SK-N-SH (cell line): Measurements from ENCODE around the gene MAK. TPM values are rescaled to one million over a fixed set of nuclear protein-coding genes. Genes with fewer than 3 reads are reported as not detected.

Experiments used
- CTCF ChIA-PET: fragments of 300-600, 350-600 bp; formaldehyde crosslinking; extraction: SDS; loops from one replicate; lab custom pipeline; 2021; lab: Yijun Ruan, JAX
- POLR2A ChIA-PET: fragments of 350-600 bp; sonication (Branson Sonifier 250); formaldehyde crosslinking; extraction: SDS; loops from one replicate; lab custom pipeline; 2020; ENCODE audit warnings: antibody characterized with exemption, inconsistent platforms; lab: Yijun Ruan, JAX
- DNase-seq: peaks from one replicate; pipeline ENCODE4 v3.0.0; 2012
- H2AFZ ChIP-seq: fragments of 200-600 bp; sonication (generic); 2 replicates; pipeline ENCODE4 v1.8.1; 2016; ENCODE audit warnings: antibody characterized with exemption, mild to moderate bottlenecking, low read depth
- H3F3A ChIP-seq: fragments of 200-600 bp; sonication (generic); replicated peaks from 2 replicates; pipeline ENCODE3; 2016; ENCODE audit warnings: antibody characterized with exemption, mild to moderate bottlenecking; ENCODE audit not compliant: insufficient read depth
- H3K27ac ChIP-seq, 2 experiments: fragments of 200-500 bp in 1 of 2; fragments of 200-600 bp in 1 of 2; sonication (Bioruptor generic) in 1 of 2; sonication (generic), shearing (Covaris generic) in 1 of 2; 2 replicates each; pipeline versions ENCODE4 v1.5.1 to v1.6.1; 2014 to 2016; ENCODE audit warnings: low read depth in 2 of 2, inconsistent platforms in 1 of 2, low read length in 1 of 2, mild to moderate bottlenecking in 1 of 2, mixed read lengths in 1 of 2
- H3K27me3 ChIP-seq: fragments of 200-600 bp; sonication (generic), shearing (Covaris generic); 2 replicates; pipeline ENCODE4 v1.6.1; 2016; ENCODE audit warnings: mixed run types; ENCODE audit not compliant: insufficient read depth
- H3K36me3 ChIP-seq, 2 experiments: fragments of 200-500 bp in 1 of 2; fragments of 200-600 bp in 1 of 2; sonication (Bioruptor generic) in 1 of 2; sonication (generic) in 1 of 2; replicated peaks in 1 of 2; 2 replicates each; pipeline versions ENCODE3 to v1.5.1; 2014 to 2016; ENCODE audit warnings: low read length in 1 of 2, mild to moderate bottlenecking in 1 of 2; ENCODE audit not compliant: insufficient read depth in 2 of 2, control insufficient read depth in 1 of 2
- H3K4me1 ChIP-seq, 2 experiments: fragments of 200-500 bp in 1 of 2; fragments of 200-600 bp in 1 of 2; sonication (Bioruptor generic) in 1 of 2; sonication (generic), shearing (Covaris generic) in 1 of 2; 2 replicates each; pipeline versions ENCODE4 v1.5.1 to v1.6.1; 2014 to 2016; ENCODE audit warnings: low read depth in 1 of 2, low read length in 1 of 2, mixed run types in 1 of 2; ENCODE audit not compliant: insufficient read depth in 2 of 2, control insufficient read depth in 1 of 2
- H3K4me2 ChIP-seq: fragments of 200-600 bp; sonication (generic), shearing (Covaris generic); 2 replicates; pipeline ENCODE4 v1.6.1; 2017; ENCODE audit warnings: mixed run types
- H3K4me3 ChIP-seq, 2 experiments: fragments of 200-500 bp in 1 of 2; fragments of 200-600 bp in 1 of 2; sonication (Bioruptor generic) in 1 of 2; sonication (generic), shearing (Covaris generic) in 1 of 2; 2 replicates each; pipeline versions ENCODE4 v1.5.1 to v1.8.1; 2014 to 2016; ENCODE audit warnings: low read depth in 2 of 2, inconsistent platforms in 1 of 2, low read length in 1 of 2, mild to moderate bottlenecking in 1 of 2, mixed read lengths in 1 of 2, moderate library complexity in 1 of 2
- H3K79me2 ChIP-seq: fragments of 200-600 bp; sonication (generic); 2 replicates; pipeline ENCODE4 v1.8.1; 2017; ENCODE audit warnings: mild to moderate bottlenecking; ENCODE audit not compliant: insufficient read depth
- H3K9ac ChIP-seq: fragments of 200-600 bp; sonication (generic); 2 replicates; pipeline ENCODE4 v1.6.1; 2017; ENCODE audit warnings: mixed run types
- H3K9me2 ChIP-seq: fragments of 200-600 bp; sonication (generic); 2 replicates; pipeline ENCODE4 v1.6.1; 2017; ENCODE audit warnings: mixed run types
- H3K9me3 ChIP-seq: fragments of 200-600 bp; sonication (generic); 2 replicates; pipeline ENCODE4 v1.6.1; 2017; ENCODE audit warnings: mixed run types, mild to moderate bottlenecking, moderate library complexity
- H4K20me1 ChIP-seq: fragments of 200-600 bp; sonication (generic); 2 replicates; pipeline ENCODE4 v1.6.1; 2017; ENCODE audit warnings: mild to moderate bottlenecking, mixed run types; ENCODE audit not compliant: insufficient read depth
- CTCF ChIP-seq: fragments of 200-600 bp; sonication (generic); IDR thresholded peaks from 2 replicates; pipeline ENCODE4 v1.6.1; 2017; ENCODE audit warnings: antibody characterized with exemption, mild to moderate bottlenecking, moderate library complexity
- FOXJ3 ChIP-seq: sonication (generic); formaldehyde crosslinking; IDR thresholded peaks from 2 replicates; pipeline ENCODE4 v1.5.1; 2020; ENCODE audit warnings: mild to moderate bottlenecking, missing genetic modification reagents
- FOXM1 ChIP-seq: IDR thresholded peaks from 2 replicates; pipeline ENCODE4 v1.4.0; 2012; ENCODE audit warnings: low read depth, mild to moderate bottlenecking
- IRF3 ChIP-seq: fragments of 150-350 bp; IDR thresholded peaks from 2 replicates; pipeline ENCODE4 v1.6.1; 2016; ENCODE audit warnings: mild to moderate bottlenecking, low read depth, low read length
- MAX ChIP-seq: IDR thresholded peaks from 2 replicates; pipeline ENCODE4 v1.4.0; 2012; ENCODE audit warnings: low read depth
- MXI1 ChIP-seq: IDR thresholded peaks from 2 replicates; pipeline ENCODE4 v1.6.1; 2012; ENCODE audit warnings: mild to moderate bottlenecking, low read depth, low read length, improper control_type of control experiment
- NFIC ChIP-seq: IDR thresholded peaks from 2 replicates; pipeline ENCODE4 v1.4.0; 2012; ENCODE audit warnings: borderline replicate concordance
- RXRA ChIP-seq: IDR thresholded peaks from 2 replicates; pipeline ENCODE4 v1.4.0; 2012; ENCODE audit warnings: low read depth, mild to moderate bottlenecking, borderline replicate concordance
- TEAD4 ChIP-seq: IDR thresholded peaks from 2 replicates; pipeline ENCODE4 v1.4.0; 2012; ENCODE audit warnings: mild to moderate bottlenecking, borderline replicate concordance; ENCODE audit not compliant: insufficient read depth
- USF2 ChIP-seq: fragments of 150-350 bp; IDR thresholded peaks from 2 replicates; pipeline ENCODE4 v1.6.1; 2017; ENCODE audit warnings: antibody characterized with exemption, low read length, low read depth, borderline replicate concordance
- YY1 ChIP-seq: IDR thresholded peaks from 2 replicates; pipeline ENCODE4 v1.4.0; 2012; ENCODE audit warnings: low read depth, mild to moderate bottlenecking
- ZBTB33 ChIP-seq: IDR thresholded peaks from 2 replicates; pipeline ENCODE4 v1.4.0; 2012; ENCODE audit warnings: low read depth, borderline replicate concordance
- WGBS: methylation state at CpG from one replicate; pipeline ENCODE4 v1.1.6; 2017; ENCODE audit warnings: low lambda C conversion rate; 5-methylcytosine and 5-hydroxymethylcytosine counted together
- polyA plus RNA-seq, 3 experiments: library from polyadenylated mRNA; depleted of rRNA; stranded (reverse); fragments of >200 nt; gene quantifications; 2 replicates each; pipeline ENCODE4 v1.2.3, GENCODE V29; 2012

The MAK gene
- polyA plus RNA-seq, 1 of the 3 experiments (the other 2 are of a cell fraction) = 0.02 TPM

GRCh38 chr6:10877012-10877411 is 38.7 kb upstream of the MAK start:
- ChIA-PET CTCF (no interaction called here), POLR2A (interaction anchor here (1.3 kb wide), 1 partner anchor 10 kb away, joined by 3 read pairs; the partner anchor contains the start of gene SYCP2L)
- no peak overlapping the region for H3K27ac ChIP-seq
- H3K79me2 ChIP-seq = no peaks in the 10 kb centered on the region
- no peak overlapping the region for H2AFZ ChIP-seq
- no peaks in the 10 kb centered on the region for H3K27me3 ChIP-seq
- no peak overlapping the region for H3K4me2 ChIP-seq
- H3F3A ChIP-seq = no peaks in the 10 kb centered on the region
- H3K36me3 ChIP-seq = no peaks in the 10 kb centered on the region
- no peaks in the 10 kb centered on the region for H3K9me3 ChIP-seq
- no peak overlapping the region for H3K9ac ChIP-seq
- H3K9me2 ChIP-seq = no peaks in the 10 kb centered on the region
- no peaks in the 10 kb centered on the region for H4K20me1 ChIP-seq
- TF ChIP-seq FOXJ3 (CRISPR knock-in tag) (no peak), TEAD4 (no peak), RXRA (no peak), YY1 (no peak), ZBTB33 (no peak), MXI1 (no peak), CTCF (no peak), USF2 (no peak), NFIC (no peak), FOXM1 (no peak), IRF3 (no peak), MAX (no peak)
- WGBS = 67% methylated on average over 4 of the region's 14 CpGs
- no peak for DNase-seq
- no peak overlapping the region for H3K4me3 ChIP-seq
- no peaks in the 10 kb centered on the region for H3K4me1 ChIP-seq
